Measurements from ENCODE around the gene DPYD.

DNA sequence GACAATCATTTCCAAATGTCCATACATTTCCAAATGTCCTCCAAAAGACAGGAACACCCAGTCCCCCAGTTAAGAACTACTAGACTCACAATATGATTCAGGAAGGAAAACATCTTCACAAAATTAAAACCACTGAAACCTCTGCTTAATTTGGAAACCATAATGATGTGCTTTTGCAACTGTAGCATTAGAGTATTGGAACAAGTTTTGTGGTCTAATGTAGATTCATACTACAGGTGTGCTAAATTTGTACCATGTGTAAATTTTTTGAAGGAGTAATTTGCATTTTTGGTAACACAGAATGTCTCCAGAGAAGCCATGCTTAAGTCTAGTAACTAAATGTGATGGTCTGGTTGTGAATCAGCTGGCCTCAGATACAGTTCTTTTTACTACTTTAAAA lies 129.6 kb downstream of the DPYD start:
- TF ChIP-seq, protein P1, sequence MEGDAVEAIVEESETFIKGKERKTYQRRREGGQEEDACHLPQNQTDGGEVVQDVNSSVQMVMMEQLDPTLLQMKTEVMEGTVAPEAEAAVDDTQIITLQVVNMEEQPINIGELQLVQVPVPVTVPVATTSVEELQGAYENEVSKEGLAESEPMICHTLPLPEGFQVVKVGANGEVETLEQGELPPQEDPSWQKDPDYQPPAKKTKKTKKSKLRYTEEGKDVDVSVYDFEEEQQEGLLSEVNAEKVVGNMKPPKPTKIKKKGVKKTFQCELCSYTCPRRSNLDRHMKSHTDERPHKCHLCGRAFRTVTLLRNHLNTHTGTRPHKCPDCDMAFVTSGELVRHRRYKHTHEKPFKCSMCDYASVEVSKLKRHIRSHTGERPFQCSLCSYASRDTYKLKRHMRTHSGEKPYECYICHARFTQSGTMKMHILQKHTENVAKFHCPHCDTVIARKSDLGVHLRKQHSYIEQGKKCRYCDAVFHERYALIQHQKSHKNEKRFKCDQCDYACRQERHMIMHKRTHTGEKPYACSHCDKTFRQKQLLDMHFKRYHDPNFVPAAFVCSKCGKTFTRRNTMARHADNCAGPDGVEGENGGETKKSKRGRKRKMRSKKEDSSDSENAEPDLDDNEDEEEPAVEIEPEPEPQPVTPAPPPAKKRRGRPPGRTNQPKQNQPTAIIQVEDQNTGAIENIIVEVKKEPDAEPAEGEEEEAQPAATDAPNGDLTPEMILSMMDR (conservative IDR thresholded peaks at IDR 0.05 in 1 of 2, IDR thresholded peaks at IDR 0.05 in 1 of 2; ENCODE audit: extremely low read depth in 1 of 2, insufficient read depth in 1 of 2, low read depth in 1 of 2, low read length in 2 of 2) = no peak
- no peak for TF ChIP-seq EZH2 (IDR thresholded peaks at IDR 0.05; ENCODE audit: borderline replicate concordance, low read length)

Data from mammary epithelial cell (primary cell).